ENCODE measurements around the gene SIGLEC12. TPM values are rescaled to one million over a fixed set of nuclear protein-coding genes. Genes with fewer than 3 reads are reported as not detected.

The SIGLEC12 gene
- total and polyA plus RNA-seq, 7 donors, result 0.05 to 0.20 (median 0.13) TPM; not detected in 2

DNA sequence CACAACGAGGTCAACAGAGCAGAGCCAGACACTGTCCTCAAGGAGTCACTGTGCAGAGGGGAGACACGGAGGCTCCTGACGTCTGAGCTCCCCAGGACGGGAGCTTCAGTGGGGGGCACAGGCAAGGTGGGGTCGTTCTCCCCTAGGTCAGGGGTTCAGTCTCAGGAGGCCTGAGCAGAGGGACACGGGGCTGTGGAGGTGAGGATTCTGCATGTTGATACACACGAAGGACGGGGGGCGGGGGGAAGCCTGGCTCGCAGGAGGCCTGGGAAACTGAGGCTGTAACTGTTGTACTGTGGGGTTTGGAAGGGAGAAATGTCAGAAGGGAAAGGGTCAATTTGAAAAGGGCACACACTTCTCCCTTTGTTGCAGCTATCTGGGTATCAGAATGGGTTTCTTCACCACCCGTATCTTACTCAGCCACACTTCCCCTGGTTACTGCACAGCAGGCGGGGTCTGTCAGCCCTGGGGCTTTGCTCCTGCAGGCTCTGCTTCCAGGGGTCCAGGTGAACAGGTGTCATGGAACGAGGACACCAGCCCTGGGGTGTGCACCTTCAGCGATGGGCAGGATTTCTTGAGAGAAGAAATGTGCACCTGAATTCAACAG, 42.6 kb downstream of the SIGLEC12 start:
- ATAC-seq (no peak), DNase-seq (no peak)
- TF ChIP-seq, protein P1, sequence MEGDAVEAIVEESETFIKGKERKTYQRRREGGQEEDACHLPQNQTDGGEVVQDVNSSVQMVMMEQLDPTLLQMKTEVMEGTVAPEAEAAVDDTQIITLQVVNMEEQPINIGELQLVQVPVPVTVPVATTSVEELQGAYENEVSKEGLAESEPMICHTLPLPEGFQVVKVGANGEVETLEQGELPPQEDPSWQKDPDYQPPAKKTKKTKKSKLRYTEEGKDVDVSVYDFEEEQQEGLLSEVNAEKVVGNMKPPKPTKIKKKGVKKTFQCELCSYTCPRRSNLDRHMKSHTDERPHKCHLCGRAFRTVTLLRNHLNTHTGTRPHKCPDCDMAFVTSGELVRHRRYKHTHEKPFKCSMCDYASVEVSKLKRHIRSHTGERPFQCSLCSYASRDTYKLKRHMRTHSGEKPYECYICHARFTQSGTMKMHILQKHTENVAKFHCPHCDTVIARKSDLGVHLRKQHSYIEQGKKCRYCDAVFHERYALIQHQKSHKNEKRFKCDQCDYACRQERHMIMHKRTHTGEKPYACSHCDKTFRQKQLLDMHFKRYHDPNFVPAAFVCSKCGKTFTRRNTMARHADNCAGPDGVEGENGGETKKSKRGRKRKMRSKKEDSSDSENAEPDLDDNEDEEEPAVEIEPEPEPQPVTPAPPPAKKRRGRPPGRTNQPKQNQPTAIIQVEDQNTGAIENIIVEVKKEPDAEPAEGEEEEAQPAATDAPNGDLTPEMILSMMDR (IDR thresholded peaks at IDR 0.05), result no peak
- Histone ChIP-seq H3K9me3 (no peaks in the 10 kb centered on the region), H3K27me3 (ENCODE audit: insufficient read depth in 3 of 3, low read length in 2 of 3) (peaks cover 0 to 12% (median 4%) of the 10 kb centered on the region in 3 donors), H3K4me3 (no peak overlapping the region), H3K4me1 (no peaks in the 10 kb centered on the region), H3K27ac (no peak overlapping the region), H3K36me3 (ENCODE audit: insufficient read depth in 1 of 2, low read depth in 1 of 2) (no peaks in the 10 kb centered on the region)
- WGBS, 3 donors, result 70 to 74% (median 73%) methylated on average over 13 to 14 of the region's 14 CpGs
- intact Hi-C loops (cut with DNase I), result no loop called here

DNA sequence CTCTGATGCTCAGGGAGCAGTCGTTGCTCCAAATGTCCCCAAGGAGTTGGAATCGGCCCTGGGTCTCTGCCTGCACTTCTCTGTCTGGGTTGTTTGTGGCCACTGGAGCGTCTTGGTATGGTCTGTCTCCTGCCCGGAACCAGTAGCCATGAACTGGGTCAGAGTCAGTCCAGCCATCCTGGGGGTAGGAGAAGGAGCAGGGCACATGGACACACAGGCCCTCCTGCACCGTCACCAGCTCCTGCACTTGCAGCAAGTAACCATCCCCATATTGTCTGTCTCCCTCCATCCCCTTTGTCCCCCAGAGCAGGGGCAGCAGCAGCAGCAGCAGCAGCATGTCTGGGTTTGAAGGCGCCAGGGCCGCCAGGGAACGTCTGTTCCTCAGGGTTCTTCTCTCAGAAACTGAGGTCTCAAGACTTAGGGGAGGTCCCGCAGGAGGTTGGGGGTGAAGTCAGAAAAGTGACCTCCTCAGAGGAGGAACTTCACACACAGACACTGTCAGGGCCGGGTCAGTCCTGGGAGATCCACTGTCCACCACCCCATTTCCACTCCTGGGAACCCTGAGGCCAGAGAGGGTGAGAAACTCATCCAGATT, 43.5 kb downstream of the SIGLEC12 start, which contains the start of gene SIGLEC8:
TSS of gene SIGLEC8 (minus strand) at position 404 of the 595 bp plus-strand sequence. CDS start at position 337, 67 bp downstream.
- DNase-seq (no peak), ATAC-seq (no peak)
- TF ChIP-seq, protein P1 (IDR thresholded peaks at IDR 0.05), result no peak
- no peaks in the 10 kb centered on the region for H3K36me3 ChIP-seq (ENCODE audit: insufficient read depth in 1 of 2, low read depth in 1 of 2)
- peaks cover 0 to 9% (median 4%) of the 10 kb centered on the region in 3 donors for H3K27me3 ChIP-seq (ENCODE audit: insufficient read depth in 3 of 3, low read length in 2 of 3)
- 46 to 54% (median 48%) methylated on average over 10 of the region's 10 CpGs for WGBS, 3 donors
- H3K27ac ChIP-seq, result no peak within 1 kb of the TSS
- H3K4me3 ChIP-seq, result no peak within 1 kb of the TSS
- intact Hi-C loops (cut with DNase I), result no loop called here
- H3K9me3 ChIP-seq, result no peaks in the 10 kb centered on the region
- no peaks in the 10 kb centered on the region for H3K4me1 ChIP-seq

DNA sequence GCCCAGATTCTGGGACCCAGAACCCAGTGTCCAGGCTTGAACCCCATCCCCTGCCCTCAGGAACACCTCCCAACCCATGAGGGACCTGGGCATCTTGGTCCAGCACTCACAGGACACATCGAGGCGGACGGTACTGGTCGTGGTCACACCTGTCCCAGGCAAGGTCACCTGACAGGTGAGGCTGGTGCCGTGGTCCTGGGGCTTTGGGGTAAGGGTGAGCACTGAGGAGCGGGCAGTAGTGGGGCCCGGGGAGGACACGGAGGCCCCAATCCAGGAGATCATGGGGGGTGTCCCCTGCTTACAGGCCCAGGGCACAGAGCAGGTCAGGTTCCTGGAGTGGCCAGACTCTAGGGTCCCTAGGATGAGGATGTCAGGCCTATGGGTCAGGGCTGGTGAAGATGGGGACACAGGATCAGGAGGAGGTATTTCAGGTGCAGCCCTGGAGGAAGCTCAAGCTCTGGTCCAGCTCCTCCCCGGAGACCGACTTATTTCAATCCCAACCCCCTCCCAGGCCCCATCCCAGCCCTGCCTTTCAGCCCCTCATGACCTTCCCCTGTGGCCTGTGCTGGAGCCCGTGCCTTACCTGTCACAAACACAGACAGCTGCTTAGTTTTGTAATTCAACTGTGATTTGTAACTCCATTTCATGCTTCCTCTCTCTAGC, 44.1 kb downstream of the SIGLEC12 start:
- DNase-seq (no peak), ATAC-seq (no peak)
- 68 to 78% (median 76%) methylated on average over 9 to 11 of the region's 11 CpGs for WGBS, 3 donors
- Histone ChIP-seq H3K4me3 (no peak overlapping the region), H3K27me3 (ENCODE audit: insufficient read depth in 3 of 3, low read length in 2 of 3) (peaks cover 0 to 5% (median 2%) of the 10 kb centered on the region in 3 donors), H3K27ac (no peak overlapping the region), H3K4me1 (no peaks in the 10 kb centered on the region), H3K36me3 (ENCODE audit: insufficient read depth in 1 of 2, low read depth in 1 of 2) (no peaks in the 10 kb centered on the region), H3K9me3 (no peaks in the 10 kb centered on the region)
- intact Hi-C loops (cut with DNase I), result no loop called here
- TF ChIP-seq, protein P1 (IDR thresholded peaks at IDR 0.05), result no peak

GRCh38 chr19:51456541-51457290, 44.9 kb downstream of the SIGLEC12 start:
- Histone ChIP-seq H3K36me3 (ENCODE audit: insufficient read depth in 1 of 2, low read depth in 1 of 2) (no peaks in the 10 kb centered on the region), H3K4me1 (no peaks in the 10 kb centered on the region), H3K27ac (no peak overlapping the region), H3K4me3 (no peak overlapping the region), H3K27me3 (ENCODE audit: insufficient read depth in 3 of 3, low read length in 2 of 3) (peaks cover 0 to 1% (median 0%) of the 10 kb centered on the region in 3 donors), H3K9me3 (no peaks in the 10 kb centered on the region)
- ATAC-seq (no peak), DNase-seq (no peak)
- WGBS, 3 donors, result 62 to 71% (median 67%) methylated on average over 11 of the region's 11 CpGs
- TF ChIP-seq, protein P1 (IDR thresholded peaks at IDR 0.05), result no peak
- intact Hi-C loops (cut with DNase I), result no loop called here
